GM06990 (cell line): Measurements from ENCODE around the gene APP.

Experiments used
- DNase-seq: peaks from one replicate; pipeline ENCODE4 v3.0.0-alpha.2; 2011; ENCODE audit not compliant: insufficient read length; ENCODE audit errors: extremely low read depth
- H3K27me3 ChIP-seq: replicated peaks from 2 replicates; pipeline ENCODE4 v1.6.0; 2011; ENCODE audit warnings: low read length; ENCODE audit not compliant: control insufficient read depth, insufficient read depth
- H3K36me3 ChIP-seq: 2 replicates; pipeline ENCODE4 v1.5.1; 2011; ENCODE audit warnings: low read length; ENCODE audit not compliant: control insufficient read depth, insufficient read depth
- H3K4me3 ChIP-seq: replicated peaks from 2 replicates; pipeline ENCODE4 v1.5.1; 2011; ENCODE audit warnings: low read depth, mild to moderate bottlenecking, control low read depth, low read length
- CTCF ChIP-seq: IDR thresholded peaks from 2 replicates; pipeline ENCODE4 v1.5.1; 2011; ENCODE audit warnings: low read length, control low read depth, mild to moderate bottlenecking, inconsistent platforms; ENCODE audit not compliant: insufficient read depth, poor library complexity, severe bottlenecking

Gene APP

GRCh38 chr21:26119906-26120305 is 50.7 kb downstream of the APP start:
- no peak for TF ChIP-seq CTCF
- no peak overlapping the region for H3K4me3 ChIP-seq

GRCh38 chr21:26118938-26119540 is 51.5 kb downstream of the APP start:
- H3K36me3 ChIP-seq, result no peaks in the 10 kb centered on the region
- no peak for DNase-seq
- no peak overlapping the region for H3K4me3 ChIP-seq
- no peaks in the 10 kb centered on the region for H3K27me3 ChIP-seq
- no peak for TF ChIP-seq CTCF

More at GRCh38 chr21:26119906-26120305, 50.7 kb downstream of the APP start:
- Histone ChIP-seq H3K27me3 (no peaks in the 10 kb centered on the region), H3K36me3 (no peaks in the 10 kb centered on the region)
- no peak for DNase-seq

- no peak for DNase-seq
- Histone ChIP-seq H3K36me3 (no peaks in the 10 kb centered on the region), H3K4me3 (no peak overlapping the region), H3K27me3 (no peaks in the 10 kb centered on the region)
- no peak for TF ChIP-seq CTCF
These were observed 52.6 kb downstream of the APP start for GRCh38 chr21:26117972-26118367.

GRCh38 chr21:26117324-26117971 is 53.1 kb downstream of the APP start:
- no peaks in the 10 kb centered on the region for H3K36me3 ChIP-seq
- no peak overlapping the region for H3K4me3 ChIP-seq
- TF ChIP-seq CTCF, result no peak
- no peaks in the 10 kb centered on the region for H3K27me3 ChIP-seq
- no peak for DNase-seq

- DNase-seq, result no peak
- no peak overlapping the region for H3K4me3 ChIP-seq
- no peaks in the 10 kb centered on the region for H3K27me3 ChIP-seq
- no peak for TF ChIP-seq CTCF
- no peaks in the 10 kb centered on the region for H3K36me3 ChIP-seq
These were observed 54.0 kb downstream of the APP start for GRCh38 chr21:26116456-26117011.
